Suprapubic skin (tissue), 4 donors: ENCODE data around the gene ARHGAP10.

ENCODE experiments used
- EP300 ChIP-seq: sonication (generic); formaldehyde crosslinking; IDR thresholded peaks from one replicate; pipeline ENCODE4 v1.6.1; 2017; ENCODE audit warnings: antibody characterized with exemption
- POLR2A ChIP-seq, 2 donors: fragments of 450-650 bp; IDR thresholded peaks; one replicate each; pipeline ENCODE4 v1.6.1; 2017; ENCODE audit warnings: antibody characterized with exemption in 2 of 2, mild to moderate bottlenecking in 2 of 2, moderate library complexity in 2 of 2
- POLR2AphosphoS5 ChIP-seq, 3 donors: sonication (generic); formaldehyde crosslinking; IDR thresholded peaks; one replicate each; pipeline ENCODE4 v1.6.1; 2017; ENCODE audit warnings: antibody characterized with exemption in 3 of 3
- TF ChIP-seq, protein P1 (sequence below), 2 donors: fragments of 200-600 bp in 1 of 2; fragments of 450-650 bp in 1 of 2; sonication (generic) in 1 of 2; IDR thresholded peaks; one replicate each; pipeline ENCODE4 v1.5.1; 2016 to 2019; ENCODE audit warnings: antibody characterized with exemption in 2 of 2, mild to moderate bottlenecking in 1 of 2, moderate library complexity in 1 of 2

DNA sequence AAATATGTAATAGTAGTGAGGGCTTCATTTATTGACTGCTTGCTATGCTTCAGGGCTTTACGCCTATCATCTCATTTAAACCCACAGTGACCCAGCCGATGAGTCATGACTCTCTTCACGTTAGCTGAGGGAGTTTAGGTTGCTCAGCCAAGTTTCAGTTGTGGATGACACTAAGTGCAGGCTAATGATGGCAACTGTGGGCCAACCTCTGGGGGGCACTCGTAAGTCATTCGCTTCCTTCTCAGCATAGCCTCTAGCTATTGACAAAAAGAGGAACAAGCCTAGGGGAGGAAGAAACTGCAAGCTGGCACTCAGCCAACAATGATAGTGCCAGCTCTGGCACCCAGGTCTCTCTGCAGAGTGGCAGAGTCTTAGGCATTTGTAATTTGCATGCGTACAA lies 325.0 kb downstream of the ARHGAP10 start:
- TF ChIP-seq POLR2AphosphoS5 (IDR thresholded peaks at IDR 0.05) = no peak
- TF ChIP-seq, protein P1, sequence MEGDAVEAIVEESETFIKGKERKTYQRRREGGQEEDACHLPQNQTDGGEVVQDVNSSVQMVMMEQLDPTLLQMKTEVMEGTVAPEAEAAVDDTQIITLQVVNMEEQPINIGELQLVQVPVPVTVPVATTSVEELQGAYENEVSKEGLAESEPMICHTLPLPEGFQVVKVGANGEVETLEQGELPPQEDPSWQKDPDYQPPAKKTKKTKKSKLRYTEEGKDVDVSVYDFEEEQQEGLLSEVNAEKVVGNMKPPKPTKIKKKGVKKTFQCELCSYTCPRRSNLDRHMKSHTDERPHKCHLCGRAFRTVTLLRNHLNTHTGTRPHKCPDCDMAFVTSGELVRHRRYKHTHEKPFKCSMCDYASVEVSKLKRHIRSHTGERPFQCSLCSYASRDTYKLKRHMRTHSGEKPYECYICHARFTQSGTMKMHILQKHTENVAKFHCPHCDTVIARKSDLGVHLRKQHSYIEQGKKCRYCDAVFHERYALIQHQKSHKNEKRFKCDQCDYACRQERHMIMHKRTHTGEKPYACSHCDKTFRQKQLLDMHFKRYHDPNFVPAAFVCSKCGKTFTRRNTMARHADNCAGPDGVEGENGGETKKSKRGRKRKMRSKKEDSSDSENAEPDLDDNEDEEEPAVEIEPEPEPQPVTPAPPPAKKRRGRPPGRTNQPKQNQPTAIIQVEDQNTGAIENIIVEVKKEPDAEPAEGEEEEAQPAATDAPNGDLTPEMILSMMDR (IDR thresholded peaks at IDR 0.05) = peak in 1 of 2 donors; percentile 15
- no peak for TF ChIP-seq POLR2A (IDR thresholded peaks at IDR 0.05)
- TF ChIP-seq EP300 = no peak
